ENCODE measurements around the gene HJURP. TPM values are rescaled to one million over a fixed set of nuclear protein-coding genes. Genes with fewer than 3 reads are reported as not detected.
A peak's percentile ranks its signal among the peaks of the same experiment; 100 is the strongest.

The HJURP gene
- total RNA-seq, 1 donor from 2014 or later, result 8.2 TPM

GRCh38 chr2:233814056-233814835, 40.1 kb downstream of the HJURP start:
- peaks cover 1% of the 10 kb centered on the region for H3K36me3 Mint-ChIP-seq (ENCODE audit: low read depth)
- peaks cover 8% of the 10 kb centered on the region for H3K27me3 Mint-ChIP-seq (ENCODE audit: low read depth)
- no peak for TF ChIP-seq CTCF (IDR thresholded peaks at IDR 0.05)
- peak; percentile 63 for DNase-seq (ENCODE audit: low spot score)
- H3K4me1 Mint-ChIP-seq (ENCODE audit: low read depth), result peaks cover 26% of the 10 kb centered on the region
- no peak overlapping the region for H3K27ac Mint-ChIP-seq (ENCODE audit: unreplicated experiment)
- H3K9me3 Mint-ChIP-seq (ENCODE audit: low read depth), result no peaks in the 10 kb centered on the region
- H3K4me3 Mint-ChIP-seq (ENCODE audit: unreplicated experiment), result no peak overlapping the region

- H3K9me3 Mint-ChIP-seq (ENCODE audit: low read depth), result no peaks in the 10 kb centered on the region
- H3K4me3 Mint-ChIP-seq (ENCODE audit: unreplicated experiment), result no peak overlapping the region
- H3K27me3 Mint-ChIP-seq (ENCODE audit: low read depth), result peaks cover 12% of the 10 kb centered on the region
- no peak for TF ChIP-seq CTCF (IDR thresholded peaks at IDR 0.05)
- no peak overlapping the region for H3K27ac Mint-ChIP-seq (ENCODE audit: unreplicated experiment)
- peaks cover 1% of the 10 kb centered on the region for H3K36me3 Mint-ChIP-seq (ENCODE audit: low read depth)
- no peak for DNase-seq (ENCODE audit: low spot score)
- H3K4me1 Mint-ChIP-seq (ENCODE audit: low read depth), result peaks cover 26% of the 10 kb centered on the region
Measured at GRCh38 chr2:233813236-233814055, 40.9 kb downstream of the HJURP start.

- Mint-ChIP-seq H3K27ac (ENCODE audit: unreplicated experiment) (no peak overlapping the region), H3K9me3 (ENCODE audit: low read depth) (no peaks in the 10 kb centered on the region), H3K4me1 (ENCODE audit: low read depth) (peaks cover 14% of the 10 kb centered on the region), H3K36me3 (ENCODE audit: low read depth) (no peaks in the 10 kb centered on the region), H3K4me3 (ENCODE audit: unreplicated experiment) (no peak overlapping the region), H3K27me3 (ENCODE audit: low read depth) (peaks cover 12% of the 10 kb centered on the region)
- TF ChIP-seq CTCF (IDR thresholded peaks at IDR 0.05), result no peak
- no peak for DNase-seq (ENCODE audit: low spot score)
Measured at GRCh38 chr2:233811732-233812131, 42.6 kb downstream of the HJURP start.

- no peaks in the 10 kb centered on the region for H3K36me3 Mint-ChIP-seq (ENCODE audit: low read depth)
- TF ChIP-seq CTCF (IDR thresholded peaks at IDR 0.05), result no peak
- peaks cover 8% of the 10 kb centered on the region for H3K4me1 Mint-ChIP-seq (ENCODE audit: low read depth)
- peak; percentile 52 for DNase-seq (ENCODE audit: low spot score)
- no peak overlapping the region for H3K27ac Mint-ChIP-seq (ENCODE audit: unreplicated experiment)
- H3K4me3 Mint-ChIP-seq (ENCODE audit: unreplicated experiment), result no peak overlapping the region
- no peaks in the 10 kb centered on the region for H3K9me3 Mint-ChIP-seq (ENCODE audit: low read depth)
- peaks cover 12% of the 10 kb centered on the region for H3K27me3 Mint-ChIP-seq (ENCODE audit: low read depth)
Measured at GRCh38 chr2:233811087-233811486, 43.2 kb downstream of the HJURP start.

- DNase-seq (ENCODE audit: low spot score), result no peak
- Mint-ChIP-seq H3K4me1 (ENCODE audit: low read depth) (peaks cover 2% of the 10 kb centered on the region), H3K36me3 (ENCODE audit: low read depth) (no peaks in the 10 kb centered on the region), H3K4me3 (ENCODE audit: unreplicated experiment) (no peak overlapping the region), H3K27ac (ENCODE audit: unreplicated experiment) (no peak overlapping the region), H3K9me3 (ENCODE audit: low read depth) (no peaks in the 10 kb centered on the region), H3K27me3 (ENCODE audit: low read depth) (peaks cover 15% of the 10 kb centered on the region)
- no peak for TF ChIP-seq CTCF (IDR thresholded peaks at IDR 0.05)
Measured at GRCh38 chr2:233810385-233810784, 44.0 kb downstream of the HJURP start.
